Limb (tissue), 2 donors: ENCODE data around the gene MYO16.

Experiments used
- DNase-seq, 2 donors: peaks; one replicate each; pipeline ENCODE4 v3.0.0-alpha.2; 2016; ENCODE audit errors: extremely low spot score in 2 of 2

The MYO16 gene

DNA sequence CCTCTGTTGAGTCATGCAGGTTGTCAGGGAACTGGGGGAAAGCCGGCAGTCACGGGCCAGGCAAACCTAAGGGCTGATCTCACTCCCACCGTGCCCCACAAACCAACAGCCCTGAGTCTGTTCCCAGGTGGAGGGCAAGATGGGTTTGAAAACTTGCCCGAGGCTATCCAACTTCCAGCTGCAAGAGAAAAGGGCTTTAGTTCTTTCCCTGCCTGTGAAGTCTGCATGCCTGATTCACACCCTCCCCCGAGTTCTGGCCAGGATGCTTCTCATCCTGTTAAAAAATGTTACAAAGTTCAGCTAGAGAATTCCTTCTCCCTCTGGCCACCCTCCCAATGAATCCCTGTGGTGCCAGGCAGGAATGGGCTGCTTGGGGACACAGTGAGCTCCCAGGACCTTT is 33.1 kb downstream of the MYO16 start:
- DNase-seq: no peak

DNA sequence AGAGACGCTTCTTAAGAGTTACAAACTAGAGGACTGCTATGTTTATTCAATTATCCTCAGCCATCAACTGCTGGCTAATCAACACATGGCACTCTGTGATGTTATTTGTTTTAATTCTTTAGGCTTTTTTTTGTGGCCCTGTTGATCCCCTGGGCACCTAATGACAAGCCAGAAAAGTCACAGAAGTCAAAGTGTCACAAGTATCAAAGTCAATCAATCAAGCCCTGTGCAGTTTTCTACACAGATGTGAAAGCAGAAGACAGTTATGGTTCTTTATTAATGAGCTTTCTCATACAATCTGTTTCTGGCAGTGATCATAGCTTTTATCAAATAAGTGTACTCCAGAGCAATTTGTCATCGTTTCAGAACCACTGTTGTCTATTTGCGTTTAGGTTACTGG is 34.3 kb downstream of the MYO16 start:
- DNase-seq: no peak

GRCh38 chr13:108667205-108667604 is 37.8 kb downstream of the MYO16 start:
- DNase-seq: no peak

- no peak for DNase-seq
These were observed 40.0 kb downstream of the MYO16 start for GRCh38 chr13:108669381-108669780.

DNA sequence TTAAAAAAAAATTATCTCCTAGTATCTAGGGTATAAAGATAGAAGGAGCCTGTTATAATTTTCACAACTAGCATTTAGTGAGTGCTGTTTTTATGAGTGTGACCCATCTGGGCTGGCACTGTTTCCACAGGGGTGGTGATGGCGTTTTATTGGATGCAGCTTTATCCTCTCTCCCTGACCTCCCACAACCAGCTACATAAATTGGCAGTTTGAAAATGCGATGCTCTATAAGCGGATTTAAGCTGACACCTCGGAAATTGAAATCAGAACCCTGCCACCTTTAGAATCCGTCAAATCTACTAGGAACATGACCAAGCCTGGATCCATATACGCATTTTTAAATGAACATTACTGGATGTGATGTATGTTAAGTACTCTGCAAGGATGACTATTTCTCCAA is 44.9 kb downstream of the MYO16 start:
- no peak for DNase-seq

DNA sequence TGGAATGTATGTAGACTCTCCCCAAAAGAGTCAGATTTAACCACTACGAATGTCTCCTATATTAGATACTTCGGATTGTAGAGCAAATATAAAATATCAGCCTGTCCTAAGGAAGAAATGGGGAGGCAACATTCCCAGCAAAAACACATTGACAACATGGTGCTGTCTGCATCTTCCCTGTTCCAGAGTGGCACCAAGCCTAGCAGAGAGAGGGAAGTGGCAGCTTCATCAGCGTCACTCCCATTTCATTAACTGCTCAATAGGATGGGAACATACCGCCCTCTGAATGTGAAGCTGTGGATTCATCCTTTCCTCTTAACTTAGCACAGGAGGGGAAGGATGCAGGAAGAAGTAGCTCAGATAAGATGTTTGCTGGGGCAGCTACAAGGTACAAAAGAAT is 45.4 kb downstream of the MYO16 start:
- no peak for DNase-seq

DNA sequence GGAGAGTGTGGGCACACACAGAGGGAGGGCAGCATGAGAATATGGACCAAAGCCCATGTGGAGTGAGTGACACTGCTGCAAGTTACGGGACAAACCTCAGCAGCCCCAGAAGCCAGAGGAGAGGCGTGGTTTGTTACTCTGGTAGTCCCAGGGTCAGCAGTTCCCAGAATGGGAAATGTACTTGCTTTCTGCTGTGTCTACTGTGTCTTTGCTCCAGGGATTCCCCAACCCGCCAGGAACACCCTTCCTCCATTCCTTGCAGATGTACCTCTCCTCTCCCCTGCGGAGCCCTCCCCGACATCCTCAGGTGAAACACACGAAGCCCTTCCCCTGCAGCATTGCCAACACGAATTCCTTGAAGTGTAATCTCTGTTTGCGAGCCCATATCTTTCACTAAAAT is 47.2 kb downstream of the MYO16 start:
- DNase-seq: no peak

GRCh38 chr13:108677806-108678205 is 48.4 kb downstream of the MYO16 start:
- DNase-seq: no peak

- DNase-seq: peak in 1 of 2 donors; percentile 5
These were observed 50.6 kb downstream of the MYO16 start for GRCh38 chr13:108680011-108680410.

- DNase-seq: no peak
These were observed 52.7 kb downstream of the MYO16 start for GRCh38 chr13:108681986-108682575.

- DNase-seq: no peak
These were observed 53.3 kb downstream of the MYO16 start for GRCh38 chr13:108682714-108683113.

GRCh38 chr13:108686027-108686426 is 56.6 kb downstream of the MYO16 start:
- no peak for DNase-seq

GRCh38 chr13:108690726-108691125 is 61.3 kb downstream of the MYO16 start:
- DNase-seq: no peak

GRCh38 chr13:108700422-108701170 is 71.2 kb downstream of the MYO16 start:
- no peak for DNase-seq

GRCh38 chr13:108702171-108702570 is 72.8 kb downstream of the MYO16 start:
- DNase-seq: no peak

- DNase-seq: no peak
These were observed 75.6 kb downstream of the MYO16 start for GRCh38 chr13:108705031-108705430.

DNA sequence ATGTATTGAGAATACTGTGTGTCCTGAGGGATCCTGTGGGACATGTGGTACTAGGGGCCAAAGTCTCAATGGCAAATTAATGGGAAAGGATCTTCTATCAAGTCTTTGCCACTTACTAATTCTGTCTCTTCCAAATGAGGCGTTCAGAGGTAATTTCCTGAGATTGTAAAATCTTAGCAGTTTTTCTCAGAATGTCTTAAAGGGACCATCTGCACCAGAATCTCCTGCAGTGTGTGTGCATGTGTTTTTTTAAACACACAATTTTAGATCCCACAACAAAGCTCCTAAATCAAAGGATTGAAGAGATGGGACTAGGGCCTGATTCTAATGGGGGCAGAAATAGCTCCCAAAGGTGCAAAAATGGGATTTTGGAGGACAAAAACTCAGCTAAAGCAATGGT is 78.2 kb downstream of the MYO16 start:
- no peak for DNase-seq

- peak in 1 of 2 donors; percentile 40 for DNase-seq
These were observed 79.5 kb downstream of the MYO16 start for GRCh38 chr13:108708921-108709320.

DNA sequence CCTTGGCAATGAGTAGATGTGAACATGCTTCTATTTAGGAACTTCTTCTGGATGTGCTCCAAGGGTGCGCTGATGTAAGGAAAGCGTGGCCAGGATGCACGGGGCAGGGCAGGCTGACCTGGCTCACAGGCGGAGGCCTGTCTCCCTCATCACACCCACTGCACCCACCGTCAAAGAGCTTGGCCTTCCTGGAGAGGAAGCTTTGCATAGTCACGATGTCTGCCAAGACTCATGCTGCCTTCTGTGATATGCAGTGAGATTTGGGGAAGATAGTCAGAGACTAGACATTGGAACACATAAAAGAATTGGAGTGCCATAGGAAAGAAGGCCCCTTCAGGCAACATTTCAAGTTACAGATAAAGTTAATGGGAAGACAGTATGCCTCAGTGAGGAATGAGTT is 82.0 kb downstream of the MYO16 start:
- no peak for DNase-seq

DNA sequence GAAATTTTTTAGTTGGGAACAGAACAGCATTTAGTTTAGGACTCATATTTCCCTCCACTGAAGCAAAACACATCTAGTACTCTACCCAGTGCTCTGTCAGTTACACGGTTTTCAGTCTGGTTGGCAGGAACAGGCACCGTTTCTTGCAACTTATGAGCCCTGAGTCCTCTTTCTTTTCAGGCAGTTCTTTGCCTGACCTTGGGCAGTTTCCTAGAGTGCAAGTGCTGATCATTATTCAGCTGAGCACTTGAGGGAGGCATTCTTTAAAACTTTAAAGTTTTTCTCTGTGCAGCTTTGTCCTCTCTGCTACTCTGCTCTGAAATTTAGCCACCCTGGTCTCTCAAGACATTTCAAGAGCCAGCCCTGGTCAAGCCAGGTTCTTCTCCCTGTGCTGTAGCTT is 96.1 kb downstream of the MYO16 start:
- no peak for DNase-seq

DNA sequence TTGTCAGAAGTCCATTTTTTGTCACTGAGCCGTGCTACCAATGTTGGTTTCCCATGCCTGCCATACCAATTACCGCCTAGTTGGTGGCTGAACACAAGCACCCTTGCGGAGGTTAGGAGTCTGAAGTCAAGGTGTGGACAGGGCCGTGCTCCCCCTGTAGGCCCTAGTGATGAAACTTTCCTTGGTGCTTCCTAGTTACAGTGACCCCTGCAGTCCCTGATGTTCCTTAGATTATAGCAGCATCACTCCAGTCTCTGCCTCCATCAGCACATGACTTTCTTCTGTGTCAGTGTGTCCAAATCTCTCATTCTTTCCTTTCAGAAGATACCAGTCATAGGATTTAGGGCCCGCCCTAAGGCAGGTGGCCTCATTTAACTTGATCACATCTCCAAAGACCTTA is 99.0 kb downstream of the MYO16 start:
- no peak for DNase-seq

- no peak for DNase-seq
These were observed 103.7 kb downstream of the MYO16 start for GRCh38 chr13:108733022-108733560.

DNA sequence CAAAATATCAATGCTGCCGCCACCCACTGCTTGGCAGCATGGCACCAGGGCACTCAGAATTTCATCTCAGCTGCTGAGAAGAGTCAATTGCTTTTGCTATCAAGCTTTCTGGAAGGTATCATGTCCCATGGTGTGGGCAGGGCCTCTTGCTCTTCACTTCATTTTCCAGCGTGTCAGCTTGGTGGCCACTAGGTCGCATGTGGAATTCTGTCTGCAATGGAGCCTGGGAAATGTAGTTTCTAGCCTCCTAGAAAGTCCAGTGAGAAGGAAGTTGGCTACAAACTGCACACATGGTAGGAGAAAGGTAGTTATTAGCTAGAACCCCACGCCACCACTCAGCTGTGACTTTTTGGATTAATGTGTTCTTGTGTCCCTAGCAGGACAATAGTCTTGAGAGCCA is 105.3 kb downstream of the MYO16 start:
- no peak for DNase-seq
